Thymus (tissue), 14 donors: ENCODE measurements around the gene TMEM81. TPM values are rescaled to one million over a fixed set of nuclear protein-coding genes. Genes with fewer than 3 reads are reported as not detected.

ENCODE experiments used
- DNase-seq, 9 donors: peaks; one replicate each; pipeline ENCODE4 v3.0.0-alpha.2; 2013; ENCODE audit warnings: low spot score in 9 of 9, low read depth in 6 of 9, missing footprints in 1 of 9
- H3K27ac ChIP-seq, 2 donors: one replicate each; pipeline ENCODE4 v1.5.1; 2013; ENCODE audit warnings: control low read depth in 1 of 2, low read depth in 1 of 2, low read length in 1 of 2, mild to moderate bottlenecking in 1 of 2, moderate library complexity in 1 of 2
- H3K27me3 ChIP-seq, 2 donors: one replicate each; pipeline ENCODE4 v1.5.1; 2013; ENCODE audit warnings: low read length in 1 of 2; ENCODE audit not compliant: control insufficient read depth in 2 of 2, insufficient read depth in 1 of 2
- H3K36me3 ChIP-seq, 2 donors: one replicate each; pipeline ENCODE4 v1.5.1; 2013; ENCODE audit warnings: low read length in 1 of 2, mild to moderate bottlenecking in 1 of 2, moderate library complexity in 1 of 2; ENCODE audit not compliant: control insufficient read depth in 2 of 2, insufficient read depth in 2 of 2
- H3K4me1 ChIP-seq, 2 donors: one replicate each; pipeline ENCODE4 v1.5.1; 2013; ENCODE audit warnings: low read length in 2 of 2; ENCODE audit not compliant: control insufficient read depth in 2 of 2, insufficient read depth in 2 of 2
- H3K4me3 ChIP-seq, 2 donors: one replicate each; pipeline ENCODE4 v1.5.1; 2013; ENCODE audit warnings: low read length in 2 of 2, control low read depth in 1 of 2, mild to moderate bottlenecking in 1 of 2
- H3K9me3 ChIP-seq, 2 donors: one replicate each; pipeline ENCODE4 v1.5.1; 2013; ENCODE audit warnings: low read length in 1 of 2, mild to moderate bottlenecking in 1 of 2; ENCODE audit not compliant: control insufficient read depth in 2 of 2, insufficient read depth in 1 of 2
- WGBS: extraction: QIAGEN DNeasy Blood & Tissue Kit; methylation state at CpG from one replicate; pipeline ENCODE4 v1.1.7; 2013; 5-methylcytosine and 5-hydroxymethylcytosine counted together
- long read RNA-seq, 10 donors: transcript quantifications; one replicate each; lab custom pipeline, GENCODE V29; 2026
- polyA plus RNA-seq: library from polyadenylated mRNA; stranded (reverse); fragments of 200-250 nt; gene quantifications from one replicate; pipeline ENCODE4 v1.2.3, GENCODE V29; 2013
- total RNA-seq: library from RNA; stranded (reverse); fragments of 120-200 nt; gene quantifications from one replicate; pipeline ENCODE4 v1.2.4, GENCODE V29; 2013
- donor health status: healthy.

The TMEM81 gene, protein sequence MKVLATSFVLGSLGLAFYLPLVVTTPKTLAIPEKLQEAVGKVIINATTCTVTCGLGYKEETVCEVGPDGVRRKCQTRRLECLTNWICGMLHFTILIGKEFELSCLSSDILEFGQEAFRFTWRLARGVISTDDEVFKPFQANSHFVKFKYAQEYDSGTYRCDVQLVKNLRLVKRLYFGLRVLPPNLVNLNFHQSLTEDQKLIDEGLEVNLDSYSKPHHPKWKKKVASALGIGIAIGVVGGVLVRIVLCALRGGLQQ
- total RNA-seq (1.7 TPM), polyA plus RNA-seq (4.6 TPM)
- long read RNA-seq, donor 1 = 0 reads
- long read RNA-seq, donor 2, transcript TMEM81-201 (1 exons, 1,332 nt) = major isoform, 5 of 5 reads
- long read RNA-seq, donor 2, partial matches to known transcripts = 0 of 5 reads
- long read RNA-seq, donor 2, other reads (novel, unspliced or antisense) = 0 of 5 reads
- long read RNA-seq, donor 3, partial matches to known transcripts = 0 of 1 reads
- long read RNA-seq, donor 3, other reads (novel, unspliced or antisense) = 0 of 1 reads
- long read RNA-seq, donor 4, partial matches to known transcripts = 0 of 2 reads
- long read RNA-seq, donor 4, other reads (novel, unspliced or antisense) = 0 of 2 reads
- long read RNA-seq, donor 5, partial matches to known transcripts = 0 of 2 reads
- long read RNA-seq, donor 5, other reads (novel, unspliced or antisense) = 0 of 2 reads
- long read RNA-seq, donor 6, partial matches to known transcripts = 0 of 1 reads
- long read RNA-seq, donor 6, other reads (novel, unspliced or antisense) = 0 of 1 reads
- long read RNA-seq, donor 7, partial matches to known transcripts = 0 of 2 reads
- long read RNA-seq, donor 7, other reads (novel, unspliced or antisense) = 0 of 2 reads
- long read RNA-seq, donor 8, partial matches to known transcripts = 0 of 2 reads
- long read RNA-seq, donor 8, other reads (novel, unspliced or antisense) = 0 of 2 reads
- long read RNA-seq, donor 9, partial matches to known transcripts = 0 of 1 reads
- long read RNA-seq, donor 9, other reads (novel, unspliced or antisense) = 0 of 1 reads
- long read RNA-seq, donor 10, partial matches to known transcripts = 0 of 1 reads
- long read RNA-seq, donor 10, other reads (novel, unspliced or antisense) = 0 of 1 reads

DNA sequence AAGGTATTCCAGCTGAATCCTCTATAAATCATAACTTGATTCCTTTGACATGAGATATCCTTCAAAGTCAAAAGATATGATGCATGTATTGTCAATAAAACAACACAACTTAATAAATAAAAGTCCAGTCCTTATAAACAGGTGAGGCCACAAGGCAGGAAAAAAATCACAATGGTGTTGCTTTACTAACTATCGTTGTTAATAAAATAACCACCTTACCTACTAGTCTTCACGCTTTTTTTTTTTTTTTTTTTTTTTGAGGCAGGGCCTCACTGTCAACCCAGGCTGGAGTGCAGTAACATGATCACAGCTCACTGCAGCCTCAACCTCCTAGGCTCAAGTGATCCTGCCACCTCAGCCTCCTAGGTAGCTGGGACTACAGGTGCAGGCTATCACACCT, at the start of gene TMEM81:
Gene TMEM81 (minus strand): TSS at position 101 of the 400 bp plus-strand sequence. CDS start 140 bp downstream, outside the sequence.
- H3K36me3 ChIP-seq = peaks cover 14 to 49% of the 10 kb centered on the region in 2 donors
- H3K4me1 ChIP-seq = no peaks in the 10 kb centered on the region
- no peak within 1 kb of the TSS for H3K27ac ChIP-seq
- H3K9me3 ChIP-seq = no peaks in the 10 kb centered on the region
- no peak for DNase-seq
- no peak within 1 kb of the TSS for H3K4me3 ChIP-seq
- no peaks in the 10 kb centered on the region for H3K27me3 ChIP-seq
- WGBS = 98% methylated on average over 2 of the region's 2 CpGs

DNA sequence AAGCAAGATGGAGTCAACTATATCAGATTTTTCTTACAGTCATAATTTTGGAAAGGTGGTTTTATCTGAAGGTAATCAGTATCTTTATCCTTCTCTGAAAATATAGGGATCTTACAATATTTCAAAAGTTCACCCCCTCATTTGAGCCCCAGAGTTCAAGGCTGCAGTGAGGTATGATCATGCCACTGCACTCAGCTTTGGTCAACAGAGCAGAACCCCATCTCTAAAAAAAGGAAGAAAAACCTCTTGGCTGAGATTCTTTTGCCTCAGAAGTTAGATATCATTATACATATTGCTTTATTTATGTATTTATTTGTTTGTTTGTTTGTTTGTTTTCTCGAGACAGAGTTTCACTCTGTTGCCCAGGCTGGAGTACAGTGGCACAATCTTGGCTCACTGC, 49.0 kb upstream of the TMEM81 start:
- WGBS = 93% methylated on average over 1 of the region's 1 CpG
- no peak for DNase-seq
- Histone ChIP-seq H3K36me3 (no peaks in the 10 kb centered on the region), H3K27ac (no peak overlapping the region), H3K9me3 (no peaks in the 10 kb centered on the region), H3K27me3 (no peaks in the 10 kb centered on the region), H3K4me1 (no peaks in the 10 kb centered on the region), H3K4me3 (no peak overlapping the region)

DNA sequence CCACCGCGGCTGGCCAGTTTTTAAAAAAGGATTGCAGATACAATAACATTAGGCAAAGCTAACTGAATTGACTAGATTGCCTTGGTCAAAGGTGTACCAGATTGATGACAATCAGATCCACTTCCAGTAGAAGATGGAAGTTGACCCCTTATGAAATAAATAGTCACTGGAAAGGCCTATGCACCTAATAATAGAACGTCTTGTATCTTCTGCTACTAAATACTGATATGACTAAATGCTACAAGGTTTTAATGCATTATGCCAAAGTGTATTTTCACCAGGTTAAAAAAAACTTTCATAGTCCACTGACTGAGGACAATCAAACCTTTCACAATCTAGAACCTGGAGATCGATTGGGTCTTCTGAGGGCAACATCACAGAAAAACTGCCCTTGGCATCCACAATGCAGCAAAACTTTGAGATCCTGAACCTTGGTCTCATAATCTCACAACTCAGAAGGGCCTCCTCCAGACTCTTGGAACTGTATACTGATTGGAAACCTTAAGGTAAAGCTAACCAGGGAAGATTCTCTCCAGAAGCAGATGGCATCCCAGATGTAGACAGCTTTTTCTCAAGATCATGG, 45.3 kb upstream of the TMEM81 start:
- Histone ChIP-seq H3K4me1 (no peaks in the 10 kb centered on the region), H3K27me3 (no peaks in the 10 kb centered on the region), H3K4me3 (no peak overlapping the region), H3K36me3 (no peaks in the 10 kb centered on the region), H3K9me3 (no peaks in the 10 kb centered on the region), H3K27ac (no peak overlapping the region)
- 95% methylated on average over 4 of the region's 4 CpGs for WGBS
- no peak for DNase-seq

DNA sequence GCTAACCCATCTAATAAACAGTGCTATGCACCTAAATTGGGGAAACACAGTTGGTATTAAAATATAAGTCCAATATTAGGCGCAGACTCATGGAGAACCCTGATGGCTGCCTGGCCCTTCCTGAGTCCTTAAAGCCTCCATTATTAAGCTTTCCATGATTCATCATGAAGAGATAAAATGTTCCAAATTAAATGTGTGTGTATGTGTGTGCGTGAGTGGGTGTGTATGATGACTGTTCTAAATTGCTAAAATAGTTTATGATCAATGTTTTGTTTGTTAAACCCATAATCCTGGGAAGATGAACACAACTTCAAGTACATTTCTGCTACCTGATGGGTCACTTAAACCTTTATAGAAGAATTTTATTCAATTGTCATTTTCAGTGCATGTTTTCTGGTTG, 43.8 kb upstream of the TMEM81 start:
- no peak for DNase-seq
- Histone ChIP-seq H3K27me3 (no peaks in the 10 kb centered on the region), H3K36me3 (no peaks in the 10 kb centered on the region), H3K9me3 (no peaks in the 10 kb centered on the region), H3K4me3 (no peak overlapping the region), H3K27ac (no peak overlapping the region), H3K4me1 (no peaks in the 10 kb centered on the region)
- WGBS = 97% methylated on average over 2 of the region's 2 CpGs

DNA sequence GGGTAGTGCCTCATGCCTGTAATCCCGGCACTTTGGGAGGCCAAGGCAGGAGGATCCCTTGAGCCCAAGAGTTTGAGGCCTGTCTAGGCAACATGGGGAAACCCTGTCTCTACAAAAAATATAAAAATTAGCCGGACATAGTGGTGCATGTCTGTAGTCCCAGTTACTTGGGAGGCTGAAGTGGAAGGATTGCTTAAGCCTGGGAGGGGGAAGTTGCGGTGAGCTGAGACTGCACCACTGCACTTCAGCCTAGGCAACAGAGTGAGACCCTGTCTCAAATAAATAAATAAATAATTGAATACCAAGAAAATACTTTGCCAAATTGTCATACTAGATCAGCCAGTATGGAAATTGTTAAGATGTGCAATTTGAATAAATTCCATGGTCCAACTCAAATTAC, 43.4 kb upstream of the TMEM81 start:
- Histone ChIP-seq H3K36me3 (no peaks in the 10 kb centered on the region), H3K27me3 (no peaks in the 10 kb centered on the region), H3K4me1 (peaks cover 3 to 4% of the 10 kb centered on the region in 2 donors), H3K9me3 (no peaks in the 10 kb centered on the region), H3K27ac (no peak overlapping the region), H3K4me3 (no peak overlapping the region)
- 96% methylated on average over 3 of the region's 3 CpGs for WGBS
- DNase-seq = no peak

DNA sequence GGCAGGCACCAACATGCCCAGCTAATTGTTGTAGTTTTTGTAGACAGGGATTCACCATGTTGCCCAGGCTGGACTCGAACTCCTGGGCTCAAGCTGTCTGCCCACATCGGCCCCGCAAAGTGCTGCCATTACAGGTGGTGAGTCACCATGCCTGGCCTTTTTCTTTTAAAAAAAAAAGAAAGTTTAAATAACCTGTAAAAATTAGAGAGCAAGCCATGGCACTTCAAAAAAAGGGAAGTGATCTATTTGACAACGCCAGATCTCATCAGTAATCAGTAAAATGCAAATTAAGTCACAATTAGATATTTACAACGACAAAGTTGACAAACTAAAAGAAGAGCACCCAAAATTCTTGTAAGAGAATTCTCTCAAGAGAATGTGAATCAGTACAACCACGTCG, 40.5 kb upstream of the TMEM81 start:
- WGBS = 96% methylated on average over 7 of the region's 7 CpGs
- Histone ChIP-seq H3K4me1 (peaks cover 18 to 20% of the 10 kb centered on the region in 2 donors), H3K27me3 (no peaks in the 10 kb centered on the region), H3K27ac (no peak overlapping the region), H3K36me3 (no peaks in the 10 kb centered on the region), H3K4me3 (no peak overlapping the region), H3K9me3 (no peaks in the 10 kb centered on the region)
- DNase-seq = no peak

DNA sequence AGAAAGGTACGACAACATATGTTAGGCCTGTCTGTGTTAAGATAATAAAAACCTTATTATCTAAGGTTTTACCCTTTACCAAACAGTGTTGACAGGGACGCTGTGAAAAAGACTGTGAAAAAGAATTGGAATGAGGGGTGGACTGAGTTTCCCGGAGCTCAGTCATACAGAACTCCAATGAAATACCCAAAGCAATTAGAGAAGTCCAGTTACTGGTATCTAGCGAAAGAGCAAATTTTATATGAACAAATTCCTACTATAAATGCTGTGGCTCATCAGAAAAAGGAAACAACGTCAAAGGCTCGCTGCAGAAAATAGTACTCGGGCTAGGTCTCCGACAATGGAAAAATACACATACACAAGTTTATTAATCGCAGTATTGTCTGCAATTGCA, 38.2 kb upstream of the TMEM81 start:
- H3K27me3 ChIP-seq = no peaks in the 10 kb centered on the region
- peaks cover 0 to 5% of the 10 kb centered on the region in 2 donors for H3K36me3 ChIP-seq
- no peaks in the 10 kb centered on the region for H3K9me3 ChIP-seq
- H3K4me3 ChIP-seq = peak overlapping the region; percentile 94 to 98
- peak overlapping the region; percentile 59 to 91 for H3K27ac ChIP-seq
- peak in 1 of 9 donors; percentile 2 for DNase-seq
- peaks cover 18 to 20% of the 10 kb centered on the region in 2 donors for H3K4me1 ChIP-seq
- WGBS = 11% methylated on average over 9 of the region's 9 CpGs

DNA sequence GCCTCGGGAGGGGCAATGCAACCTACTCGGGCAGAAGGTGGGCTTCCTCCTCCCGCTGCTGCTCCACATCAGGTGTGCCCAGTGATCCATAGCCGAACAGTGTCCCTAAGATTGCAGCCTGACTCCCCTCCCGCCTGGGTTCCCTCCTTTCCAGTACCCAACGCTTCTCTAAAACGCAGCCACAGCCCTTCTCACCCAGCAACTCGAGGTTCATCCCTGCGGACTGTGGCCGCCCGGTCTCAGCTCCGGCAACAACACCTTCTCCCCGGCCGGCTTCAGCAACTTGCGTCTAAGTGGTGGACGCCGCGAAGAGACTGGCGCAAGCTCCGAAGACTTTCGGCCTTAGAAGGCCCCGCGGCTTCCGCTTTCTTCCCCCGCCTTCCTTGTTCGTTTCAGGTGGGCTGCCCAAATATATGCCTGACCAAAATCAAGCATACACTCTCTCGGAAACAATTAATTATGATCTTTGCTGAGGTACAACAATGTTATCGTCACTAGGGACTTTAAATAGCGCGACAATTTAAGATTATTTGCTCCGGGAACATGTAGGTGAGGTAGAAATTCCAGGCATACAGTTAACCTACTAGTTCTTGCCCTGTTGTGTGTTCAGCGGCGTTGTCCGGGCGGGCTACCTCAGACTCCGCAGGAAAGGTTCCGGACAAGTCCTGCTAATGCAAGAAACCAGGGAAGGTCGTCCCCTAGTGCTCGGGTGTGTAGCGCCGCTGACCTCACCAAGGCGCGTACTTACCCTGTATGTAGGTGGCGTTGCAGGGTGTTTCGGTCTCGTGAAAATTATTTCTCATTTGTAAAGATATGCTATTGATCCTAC, 37.6 kb upstream of the TMEM81 start, which contains the start of gene RBBP5:
Gene RBBP5 (minus strand): TSS at position 319 of the 829 bp plus-strand sequence. CDS start 105 bp downstream, at position 214.
- peaks cover 18 to 20% of the 10 kb centered on the region in 2 donors for H3K4me1 ChIP-seq
- no peaks in the 10 kb centered on the region for H3K27me3 ChIP-seq
- H3K27ac ChIP-seq = peak within 1 kb of the TSS; percentile 91 to 92
- under 1% methylated on average over 46 of the region's 46 CpGs for WGBS
- peak; percentile 88 to 97 (median 93) for DNase-seq
- peaks cover 0 to 5% of the 10 kb centered on the region in 2 donors for H3K36me3 ChIP-seq
- peak within 1 kb of the TSS; percentile 94 to 98 for H3K4me3 ChIP-seq
- H3K9me3 ChIP-seq = no peaks in the 10 kb centered on the region
